ENCODE results near the gene CACNG1. TPM values are rescaled to one million over a fixed set of nuclear protein-coding genes. Genes with fewer than 3 reads are reported as not detected.

CACNG1 gene
- total RNA-seq, 4 donors from 2014 or later: not detected

DNA sequence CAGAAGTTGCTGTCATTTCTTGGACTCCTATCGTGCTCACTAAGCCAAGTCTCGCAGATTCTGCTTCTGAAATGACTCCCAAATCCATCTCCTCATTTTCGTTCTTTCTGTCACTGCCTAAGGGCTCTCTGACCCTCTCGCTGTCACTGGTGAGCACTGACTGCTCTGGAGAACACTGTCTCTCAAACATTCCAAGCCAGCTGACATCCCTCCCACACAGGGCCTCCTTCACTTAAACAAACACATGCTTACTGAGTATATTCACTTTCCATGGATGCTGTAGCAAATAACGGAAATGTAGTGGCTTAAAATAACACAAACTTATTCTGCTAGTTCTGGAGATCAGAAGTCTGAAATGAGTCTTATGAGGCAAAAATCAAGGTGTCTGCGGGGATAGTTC is 18.8 kb downstream of the CACNG1 start:
- no peak for DNase-seq
- Histone ChIP-seq H3K36me3 (no peaks in the 10 kb centered on the region), H3K9me3 (no peaks in the 10 kb centered on the region), H3K27ac (no peak overlapping the region), H3K27me3 (no peaks in the 10 kb centered on the region), H3K4me3 (no peak overlapping the region), H3K4me1 (no peaks in the 10 kb centered on the region)
- intact Hi-C loops (cut with DNase I; ENCODE audit: low total_unique reads): no loop called here
- TF ChIP-seq POLR2A (IDR thresholded peaks at IDR 0.05): no peak
- TF ChIP-seq, protein P1, sequence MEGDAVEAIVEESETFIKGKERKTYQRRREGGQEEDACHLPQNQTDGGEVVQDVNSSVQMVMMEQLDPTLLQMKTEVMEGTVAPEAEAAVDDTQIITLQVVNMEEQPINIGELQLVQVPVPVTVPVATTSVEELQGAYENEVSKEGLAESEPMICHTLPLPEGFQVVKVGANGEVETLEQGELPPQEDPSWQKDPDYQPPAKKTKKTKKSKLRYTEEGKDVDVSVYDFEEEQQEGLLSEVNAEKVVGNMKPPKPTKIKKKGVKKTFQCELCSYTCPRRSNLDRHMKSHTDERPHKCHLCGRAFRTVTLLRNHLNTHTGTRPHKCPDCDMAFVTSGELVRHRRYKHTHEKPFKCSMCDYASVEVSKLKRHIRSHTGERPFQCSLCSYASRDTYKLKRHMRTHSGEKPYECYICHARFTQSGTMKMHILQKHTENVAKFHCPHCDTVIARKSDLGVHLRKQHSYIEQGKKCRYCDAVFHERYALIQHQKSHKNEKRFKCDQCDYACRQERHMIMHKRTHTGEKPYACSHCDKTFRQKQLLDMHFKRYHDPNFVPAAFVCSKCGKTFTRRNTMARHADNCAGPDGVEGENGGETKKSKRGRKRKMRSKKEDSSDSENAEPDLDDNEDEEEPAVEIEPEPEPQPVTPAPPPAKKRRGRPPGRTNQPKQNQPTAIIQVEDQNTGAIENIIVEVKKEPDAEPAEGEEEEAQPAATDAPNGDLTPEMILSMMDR (IDR thresholded peaks at IDR 0.05): no peak

DNA sequence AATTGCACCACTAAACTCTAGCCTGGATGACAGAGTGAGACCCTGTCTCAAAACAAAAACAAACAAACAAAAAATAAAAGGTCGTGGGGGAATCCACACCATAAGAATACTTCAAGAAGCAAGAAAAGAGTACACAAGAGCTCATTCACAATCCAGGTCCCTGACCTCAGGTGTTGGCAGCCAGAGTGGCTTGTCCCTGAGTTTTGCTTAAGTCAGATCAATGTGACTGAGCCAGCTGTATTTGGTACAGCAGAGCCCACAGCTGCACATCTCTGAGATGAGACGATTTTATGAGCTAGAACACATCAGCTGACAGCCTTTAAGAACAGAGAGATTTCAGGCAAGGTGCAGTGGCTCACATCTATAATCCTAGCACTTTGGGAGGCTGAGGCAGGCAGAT is 22.4 kb downstream of the CACNG1 start:
- intact Hi-C loops (cut with DNase I; ENCODE audit: low total_unique reads): no loop called here
- Histone ChIP-seq H3K4me1 (no peaks in the 10 kb centered on the region), H3K27me3 (no peaks in the 10 kb centered on the region), H3K9me3 (no peaks in the 10 kb centered on the region), H3K27ac (no peak overlapping the region), H3K4me3 (no peak overlapping the region), H3K36me3 (no peaks in the 10 kb centered on the region)
- no peak for TF ChIP-seq POLR2A (IDR thresholded peaks at IDR 0.05)
- TF ChIP-seq, protein P1 (IDR thresholded peaks at IDR 0.05): no peak
- no peak for DNase-seq

DNA sequence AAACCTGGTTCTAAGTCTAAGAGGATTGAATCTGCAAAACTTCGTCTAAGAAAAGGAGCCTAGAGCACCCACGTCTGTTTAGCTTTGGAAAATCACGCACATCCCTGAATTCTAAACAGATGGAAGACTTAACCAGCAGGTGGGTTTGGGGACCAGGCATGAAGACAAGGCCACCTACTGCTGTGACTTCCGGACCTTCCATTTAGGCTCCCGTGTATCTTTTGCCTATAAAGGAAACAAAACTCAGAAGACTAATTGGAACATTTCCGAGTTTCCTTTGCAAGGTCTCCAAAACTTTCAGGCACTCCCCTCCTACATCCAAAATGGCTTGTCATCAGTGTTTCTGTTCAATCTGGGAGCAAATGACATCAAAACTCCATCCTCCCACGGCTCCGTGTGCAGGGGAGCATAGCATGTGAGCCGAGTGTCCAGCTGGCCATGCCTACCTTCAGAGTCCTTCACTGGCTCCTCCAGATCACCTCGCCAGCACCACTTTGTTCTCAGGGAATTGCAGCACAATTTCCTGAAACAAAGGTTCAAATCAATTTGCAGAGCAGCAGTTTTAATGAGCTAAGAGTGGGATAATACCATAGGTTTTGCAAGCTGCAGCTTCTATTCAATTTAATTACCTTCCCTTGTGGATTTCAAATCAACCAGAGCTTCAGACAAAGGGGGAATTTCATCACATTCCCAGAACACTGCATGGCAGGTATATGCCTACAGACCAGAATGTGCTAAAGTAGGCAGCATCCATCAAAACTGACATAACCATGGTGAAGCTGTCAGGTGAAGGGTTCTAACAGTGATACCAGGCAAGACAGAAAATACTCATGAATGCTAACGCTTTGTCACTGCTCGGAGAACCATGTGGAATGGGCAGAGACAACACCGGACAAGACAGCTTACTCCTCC is 23.5 kb downstream of the CACNG1 start:
- intact Hi-C loops (cut with DNase I; ENCODE audit: low total_unique reads): no loop called here

DNA sequence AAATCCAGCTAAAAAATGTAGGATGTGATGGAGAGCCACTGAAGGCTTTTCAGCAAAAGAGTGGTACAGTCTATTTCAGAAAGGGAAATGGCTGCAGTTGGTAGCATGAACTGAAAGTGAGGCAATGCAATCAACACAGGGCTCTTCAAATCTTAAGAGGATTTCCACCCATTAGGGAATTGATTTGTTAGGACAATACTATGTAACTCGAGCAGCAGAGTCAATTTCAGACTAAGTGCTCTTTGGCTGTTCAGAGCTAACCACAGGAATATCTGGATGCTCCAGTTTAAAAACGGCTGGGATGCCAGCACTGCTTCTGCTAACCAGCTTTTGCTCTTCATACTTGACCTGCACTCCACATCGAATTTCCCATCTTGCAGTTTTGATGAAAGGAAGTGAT is 24.6 kb downstream of the CACNG1 start:
- TF ChIP-seq, protein P1 (IDR thresholded peaks at IDR 0.05): no peak
- TF ChIP-seq POLR2A (IDR thresholded peaks at IDR 0.05): no peak
- no peaks in the 10 kb centered on the region for H3K36me3 ChIP-seq
- H3K9me3 ChIP-seq: no peaks in the 10 kb centered on the region
- intact Hi-C loops (cut with DNase I; ENCODE audit: low total_unique reads): no loop called here
- H3K4me1 ChIP-seq: no peaks in the 10 kb centered on the region
- H3K4me3 ChIP-seq: no peak overlapping the region
- no peak for DNase-seq
- H3K27ac ChIP-seq: no peak overlapping the region
- no peaks in the 10 kb centered on the region for H3K27me3 ChIP-seq

More for the DNA sequence above, 23.5 kb downstream of the CACNG1 start:
- Histone ChIP-seq H3K4me1 (no peaks in the 10 kb centered on the region), H3K4me3 (no peak overlapping the region), H3K27ac (no peak overlapping the region), H3K9me3 (no peaks in the 10 kb centered on the region), H3K36me3 (no peaks in the 10 kb centered on the region), H3K27me3 (no peaks in the 10 kb centered on the region)
- TF ChIP-seq POLR2A (IDR thresholded peaks at IDR 0.05): no peak
- TF ChIP-seq, protein P1 (IDR thresholded peaks at IDR 0.05): no peak
- no peak for DNase-seq

DNA sequence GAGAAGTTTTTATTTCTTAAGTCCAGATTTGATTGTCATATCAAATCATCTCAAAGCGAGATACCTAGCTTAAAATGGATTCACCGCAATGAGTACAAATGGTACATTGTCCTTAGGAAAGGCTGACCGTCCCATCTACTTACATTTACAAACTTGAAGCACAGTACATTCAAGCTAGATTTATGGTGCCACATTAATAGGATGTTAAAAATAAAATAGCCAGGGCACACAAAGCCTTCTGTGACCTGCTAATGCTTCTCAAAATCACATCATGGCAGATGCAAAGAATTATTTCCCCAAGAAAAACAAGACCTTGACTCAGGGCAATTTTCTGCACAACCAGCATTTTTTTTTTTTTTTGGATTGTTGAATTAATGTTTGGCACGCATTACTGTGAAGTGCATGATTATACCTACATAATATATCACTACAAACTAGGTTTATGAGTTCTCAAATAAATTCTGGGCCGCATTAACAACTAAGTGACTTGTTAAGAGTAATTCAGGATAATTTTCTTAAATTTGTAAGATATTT is 25.3 kb downstream of the CACNG1 start:
- H3K4me1 ChIP-seq: no peaks in the 10 kb centered on the region
- intact Hi-C loops (cut with DNase I; ENCODE audit: low total_unique reads): no loop called here
- no peak for TF ChIP-seq POLR2A (IDR thresholded peaks at IDR 0.05)
- TF ChIP-seq, protein P1 (IDR thresholded peaks at IDR 0.05): no peak
- no peak overlapping the region for H3K27ac ChIP-seq
- DNase-seq: no peak
- H3K27me3 ChIP-seq: no peaks in the 10 kb centered on the region
- H3K4me3 ChIP-seq: no peak overlapping the region
- no peaks in the 10 kb centered on the region for H3K9me3 ChIP-seq
- no peaks in the 10 kb centered on the region for H3K36me3 ChIP-seq
